ENCODE results near the gene KRT9. TPM values are rescaled to one million over a fixed set of nuclear protein-coding genes. Genes with fewer than 3 reads are reported as not detected.

The KRT9 gene
- total and polyA plus RNA-seq, 9 of the 15 experiments (the other 6 are each of a cell fraction or from before 2014, with no cell fraction given): 0.03 TPM; not detected in 8

DNA sequence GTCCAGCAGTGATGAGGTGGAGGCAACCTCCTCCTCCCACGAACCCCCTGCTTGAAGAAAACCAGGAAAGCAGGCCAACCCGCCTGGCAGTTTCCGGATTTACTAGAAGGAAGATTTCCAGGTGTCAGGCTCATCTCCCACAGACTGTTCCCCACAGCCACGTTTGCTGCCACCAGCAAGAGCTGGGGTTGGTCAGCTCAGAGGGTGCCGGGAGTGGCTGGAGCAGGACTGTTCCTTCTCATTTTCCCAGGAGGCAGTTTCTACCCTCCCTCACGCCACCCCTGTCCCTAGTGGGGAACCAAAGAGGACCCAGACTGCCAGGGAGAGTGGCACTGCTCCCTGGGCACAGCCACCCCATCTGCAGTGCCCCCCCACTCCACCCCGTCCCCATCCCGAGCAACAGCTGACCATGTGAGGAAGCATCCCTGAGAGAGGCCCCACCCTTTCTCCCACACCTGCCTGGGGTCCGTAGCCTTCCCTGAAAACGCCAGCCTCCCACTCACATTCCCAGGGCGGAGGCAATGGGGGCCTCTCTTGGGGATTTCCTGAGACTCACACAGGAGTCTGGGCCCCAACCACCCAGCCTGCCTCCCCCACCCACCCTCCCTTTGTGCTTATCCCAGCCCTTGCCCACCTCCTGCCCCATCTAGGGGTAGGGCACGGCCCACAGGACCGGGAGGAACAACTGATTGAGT, 46.6 kb upstream of the KRT9 start:
- intact Hi-C loops (cut with micrococcal nuclease) (no loop called here), in situ Hi-C loops (cut with MboI) (no loop called here)
- BruUV-seq (replicated peaks): no TSS peak
- H4K20me1 ChIP-seq (replicated peaks; ENCODE audit: control insufficient read depth, insufficient read depth, low read length): 0 out of 2 replicates have a peak, but pooled peaks cover 2% of the 10 kb centered on the region
- FAIRE-seq: no peak
- ChIA-PET CTCF (ENCODE audit: low intra/inter-chr PET ratio) (no interaction called here), POLR2A (interaction anchor here (0.5 kb wide), 1 partner anchor 60 kb away, joined by 3 read pairs; no protein-coding TSS in a partner anchor)
- no peak overlapping the region for H2AFZ ChIP-seq (ENCODE audit: low read depth, low read length)
- no peak for DNase-seq (ENCODE audit: extremely low read depth in 1 of 4, low spot score in 3 of 4)
- H3K27ac ChIP-seq (ENCODE audit: extremely low read depth, low read depth, low read length): no peak overlapping the region
- H3K4me2 ChIP-seq (ENCODE audit: insufficient read depth, low read length): no peak overlapping the region
- H3K36me3 ChIP-seq (ENCODE audit: control insufficient read depth, insufficient read depth, low read length): no peaks in the 10 kb centered on the region
- peaks cover 5% of the 10 kb centered on the region for H3K9me1 ChIP-seq (ENCODE audit: control insufficient read depth, insufficient read depth, low read length)
- no peaks in the 10 kb centered on the region; a peak in 1 of 5 replicates for H3K4me1 ChIP-seq (replicated peaks in 1 of 2; ENCODE audit: control insufficient read depth in 2 of 2, insufficient read depth in 2 of 2, low read length in 2 of 2)
- H3K4me3 ChIP-seq: no peak overlapping the region
- ATAC-seq: no peak
- H3K9ac ChIP-seq (ENCODE audit: insufficient read depth in 1 of 2, low read depth in 2 of 2, low read length in 2 of 2): no peak overlapping the region
- H3K9me3 ChIP-seq (replicated peaks; ENCODE audit: control insufficient read depth, insufficient read depth, low read depth, low read length): no peaks in the 10 kb centered on the region
- H3K79me2 ChIP-seq (ENCODE audit: control insufficient read depth, insufficient read depth, low read length): no peaks in the 10 kb centered on the region
- peaks cover 2 to 30% of the 10 kb centered on the region in 2 experiments; a peak in 2 of 5 replicates for H3K27me3 ChIP-seq (ENCODE audit: control insufficient read depth in 2 of 2, insufficient read depth in 2 of 2, low read length in 2 of 2)
- 3% methylated on average over 10 of the region's 13 CpGs for WGBS (ENCODE audit: insufficient coverage, low coverage, missing lambda C conversion rate)
- no peak for TF ChIP-seq SAFB2 (IDR thresholded peaks at IDR 0.05; ENCODE audit: borderline replicate concordance, low read depth, low read length, severe bottlenecking)
- no peak for TF ChIP-seq PPARD (CRISPR knock-in tag; IDR thresholded peaks at IDR 0.05)
- no peak for TF ChIP-seq CSDE1 (IDR thresholded peaks at IDR 0.05)
- no peak for TF ChIP-seq ZBTB2 (IDR thresholded peaks at IDR 0.05)
- TF ChIP-seq ZNF75A (CRISPR knock-in tag; IDR thresholded peaks at IDR 0.05): no peak
- TF ChIP-seq, protein P1, sequence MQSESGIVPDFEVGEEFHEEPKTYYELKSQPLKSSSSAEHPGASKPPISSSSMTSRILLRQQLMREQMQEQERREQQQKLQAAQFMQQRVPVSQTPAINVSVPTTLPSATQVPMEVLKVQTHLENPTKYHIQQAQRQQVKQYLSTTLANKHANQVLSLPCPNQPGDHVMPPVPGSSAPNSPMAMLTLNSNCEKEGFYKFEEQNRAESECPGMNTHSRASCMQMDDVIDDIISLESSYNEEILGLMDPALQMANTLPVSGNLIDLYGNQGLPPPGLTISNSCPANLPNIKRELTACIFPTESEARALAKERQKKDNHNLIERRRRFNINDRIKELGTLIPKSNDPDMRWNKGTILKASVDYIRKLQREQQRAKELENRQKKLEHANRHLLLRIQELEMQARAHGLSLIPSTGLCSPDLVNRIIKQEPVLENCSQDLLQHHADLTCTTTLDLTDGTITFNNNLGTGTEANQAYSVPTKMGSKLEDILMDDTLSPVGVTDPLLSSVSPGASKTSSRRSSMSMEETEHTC (IDR thresholded peaks at IDR 0.05): no peak
- no peak for TF ChIP-seq CREM (IDR thresholded peaks at IDR 0.05; ENCODE audit: low read depth)
- TF ChIP-seq RFX5 (IDR thresholded peaks at IDR 0.05; ENCODE audit: low read depth, low read length): no peak
- TF ChIP-seq, protein P2, sequence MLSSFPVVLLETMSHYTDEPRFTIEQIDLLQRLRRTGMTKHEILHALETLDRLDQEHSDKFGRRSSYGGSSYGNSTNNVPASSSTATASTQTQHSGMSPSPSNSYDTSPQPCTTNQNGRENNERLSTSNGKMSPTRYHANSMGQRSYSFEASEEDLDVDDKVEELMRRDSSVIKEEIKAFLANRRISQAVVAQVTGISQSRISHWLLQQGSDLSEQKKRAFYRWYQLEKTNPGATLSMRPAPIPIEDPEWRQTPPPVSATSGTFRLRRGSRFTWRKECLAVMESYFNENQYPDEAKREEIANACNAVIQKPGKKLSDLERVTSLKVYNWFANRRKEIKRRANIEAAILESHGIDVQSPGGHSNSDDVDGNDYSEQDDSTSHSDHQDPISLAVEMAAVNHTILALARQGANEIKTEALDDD (IDR thresholded peaks at IDR 0.05): no peak
- TF ChIP-seq, protein P3, sequence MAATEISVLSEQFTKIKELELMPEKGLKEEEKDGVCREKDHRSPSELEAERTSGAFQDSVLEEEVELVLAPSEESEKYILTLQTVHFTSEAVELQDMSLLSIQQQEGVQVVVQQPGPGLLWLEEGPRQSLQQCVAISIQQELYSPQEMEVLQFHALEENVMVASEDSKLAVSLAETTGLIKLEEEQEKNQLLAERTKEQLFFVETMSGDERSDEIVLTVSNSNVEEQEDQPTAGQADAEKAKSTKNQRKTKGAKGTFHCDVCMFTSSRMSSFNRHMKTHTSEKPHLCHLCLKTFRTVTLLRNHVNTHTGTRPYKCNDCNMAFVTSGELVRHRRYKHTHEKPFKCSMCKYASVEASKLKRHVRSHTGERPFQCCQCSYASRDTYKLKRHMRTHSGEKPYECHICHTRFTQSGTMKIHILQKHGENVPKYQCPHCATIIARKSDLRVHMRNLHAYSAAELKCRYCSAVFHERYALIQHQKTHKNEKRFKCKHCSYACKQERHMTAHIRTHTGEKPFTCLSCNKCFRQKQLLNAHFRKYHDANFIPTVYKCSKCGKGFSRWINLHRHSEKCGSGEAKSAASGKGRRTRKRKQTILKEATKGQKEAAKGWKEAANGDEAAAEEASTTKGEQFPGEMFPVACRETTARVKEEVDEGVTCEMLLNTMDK (IDR thresholded peaks at IDR 0.05; ENCODE audit: borderline replicate concordance, insufficient read depth, low read depth, low read length, poor library complexity, severe bottlenecking): no peak
- no peak for TF ChIP-seq NFE2 (IDR thresholded peaks at IDR 0.05; ENCODE audit: low read depth)
- no peak for TF ChIP-seq DMBX1 (CRISPR knock-in tag; IDR thresholded peaks at IDR 0.05; ENCODE audit: borderline replicate concordance)
- TF ChIP-seq ZNF253 (CRISPR knock-in tag; conservative IDR thresholded peaks at IDR 0.05): no peak
- TF ChIP-seq JUNB (CRISPR knock-in tag; conservative IDR thresholded peaks at IDR 0.05): no peak
- no peak for TF ChIP-seq ZNF146 (CRISPR knock-in tag; IDR thresholded peaks at IDR 0.05; ENCODE audit: unreplicated experiment)
- TF ChIP-seq CAMTA2 (CRISPR knock-in tag; conservative IDR thresholded peaks at IDR 0.05): no peak
- no peak for TF ChIP-seq TAL1 (IDR thresholded peaks at IDR 0.05)
